ENCODE results near the gene TMEM169.

GRCh38 chr2:216114382-216114713 lies 32.6 kb downstream of the TMEM169 start:
- TF ChIP-seq ZNF398 (tag by site-specific recombination; IDR thresholded peaks at IDR 0.05) (no peak), ZNF274 (IDR thresholded peaks at IDR 0.05; ENCODE audit: low read length) (no peak), ZNF274 (tag by site-specific recombination; IDR thresholded peaks at IDR 0.05; ENCODE audit: borderline replicate concordance) (no peak), ZNF658 (tag by site-specific recombination; IDR thresholded peaks at IDR 0.05) (no peak), ZNF302 (tag by site-specific recombination; IDR thresholded peaks at IDR 0.05; ENCODE audit: low read depth) (no peak), TCF7L2 (IDR thresholded peaks at IDR 0.05; ENCODE audit: borderline replicate concordance, low read depth, low read length) (no peak), SP2 (tag by site-specific recombination; IDR thresholded peaks at IDR 0.05) (no peak), REPIN1 (tag by site-specific recombination; IDR thresholded peaks at IDR 0.05; ENCODE audit: low read depth) (no peak), GLI2 (tag by site-specific recombination; IDR thresholded peaks at IDR 0.05; ENCODE audit: borderline replicate concordance, low read depth) (no peak), ZNF24 (tag by site-specific recombination; IDR thresholded peaks at IDR 0.05) (no peak), ZNF660 (tag by site-specific recombination; IDR thresholded peaks at IDR 0.05) (no peak)

Data from HEK293 (cell line).